ENCODE data around the gene EML3. TPM values are rescaled to one million over a fixed set of nuclear protein-coding genes. Genes with fewer than 3 reads are reported as not detected.

EML3 gene
- total and polyA plus RNA-seq, 2 of the 13 experiments (the other 11 are each of a cell fraction or from before 2014, with no cell fraction given), result 10.6 to 12.3 TPM

DNA sequence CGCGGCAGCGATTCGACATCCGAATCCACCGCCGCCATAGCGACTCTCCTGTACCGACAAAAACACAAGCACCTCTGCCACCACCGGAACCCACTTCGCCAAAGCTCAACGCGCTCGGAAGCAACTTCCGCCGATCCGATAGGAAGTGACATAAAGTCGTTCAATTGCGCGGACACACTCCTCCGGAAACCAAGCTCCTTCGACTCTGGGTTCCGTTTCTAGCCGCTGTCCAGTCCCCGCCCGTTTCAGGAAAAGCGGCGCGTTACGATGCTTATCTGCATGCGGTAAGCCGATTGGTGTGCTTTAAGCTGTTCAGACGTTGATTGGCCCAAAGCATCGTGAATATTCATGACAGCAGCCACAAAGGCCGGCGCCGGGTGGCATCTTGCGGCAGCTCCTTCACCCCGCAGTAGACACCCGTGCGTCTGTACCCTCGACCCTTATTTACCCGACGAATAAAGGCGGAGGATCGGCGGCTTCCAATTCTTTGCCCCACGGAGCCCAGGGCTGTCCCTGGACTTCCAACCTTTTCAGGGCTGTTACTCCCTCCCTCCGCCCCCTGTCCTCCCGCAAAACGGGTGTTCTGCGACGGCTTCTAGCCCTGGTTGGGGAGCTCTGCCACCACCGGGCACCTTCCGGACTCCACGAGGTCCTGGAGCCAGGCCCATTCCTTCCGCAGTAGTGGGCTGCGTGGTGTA lies 21.0 kb downstream of the EML3 start, which contains the start of gene TUT1 (continued):
- TF ChIP-seq, protein P1, sequence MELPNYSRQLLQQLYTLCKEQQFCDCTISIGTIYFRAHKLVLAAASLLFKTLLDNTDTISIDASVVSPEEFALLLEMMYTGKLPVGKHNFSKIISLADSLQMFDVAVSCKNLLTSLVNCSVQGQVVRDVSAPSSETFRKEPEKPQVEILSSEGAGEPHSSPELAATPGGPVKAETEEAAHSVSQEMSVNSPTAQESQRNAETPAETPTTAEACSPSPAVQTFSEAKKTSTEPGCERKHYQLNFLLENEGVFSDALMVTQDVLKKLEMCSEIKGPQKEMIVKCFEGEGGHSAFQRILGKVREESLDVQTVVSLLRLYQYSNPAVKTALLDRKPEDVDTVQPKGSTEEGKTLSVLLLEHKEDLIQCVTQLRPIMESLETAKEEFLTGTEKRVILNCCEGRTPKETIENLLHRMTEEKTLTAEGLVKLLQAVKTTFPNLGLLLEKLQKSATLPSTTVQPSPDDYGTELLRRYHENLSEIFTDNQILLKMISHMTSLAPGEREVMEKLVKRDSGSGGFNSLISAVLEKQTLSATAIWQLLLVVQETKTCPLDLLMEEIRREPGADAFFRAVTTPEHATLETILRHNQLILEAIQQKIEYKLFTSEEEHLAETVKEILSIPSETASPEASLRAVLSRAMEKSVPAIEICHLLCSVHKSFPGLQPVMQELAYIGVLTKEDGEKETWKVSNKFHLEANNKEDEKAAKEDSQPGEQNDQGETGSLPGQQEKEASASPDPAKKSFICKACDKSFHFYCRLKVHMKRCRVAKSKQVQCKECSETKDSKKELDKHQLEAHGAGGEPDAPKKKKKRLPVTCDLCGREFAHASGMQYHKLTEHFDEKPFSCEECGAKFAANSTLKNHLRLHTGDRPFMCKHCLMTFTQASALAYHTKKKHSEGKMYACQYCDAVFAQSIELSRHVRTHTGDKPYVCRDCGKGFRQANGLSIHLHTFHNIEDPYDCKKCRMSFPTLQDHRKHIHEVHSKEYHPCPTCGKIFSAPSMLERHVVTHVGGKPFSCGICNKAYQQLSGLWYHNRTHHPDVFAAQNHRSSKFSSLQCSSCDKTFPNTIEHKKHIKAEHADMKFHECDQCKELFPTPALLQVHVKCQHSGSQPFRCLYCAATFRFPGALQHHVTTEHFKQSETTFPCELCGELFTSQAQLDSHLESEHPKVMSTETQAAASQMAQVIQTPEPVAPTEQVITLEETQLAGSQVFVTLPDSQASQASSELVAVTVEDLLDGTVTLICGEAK (IDR thresholded peaks at IDR 0.05), result peak; percentile 97
- TF ChIP-seq, protein P1 (CRISPR knock-in tag; IDR thresholded peaks at IDR 0.05), result peak; percentile 58; the same call in 1 of the 2 replicates
- TF ChIP-seq STAT5B (CRISPR knock-in tag; IDR thresholded peaks at IDR 0.05) (no peak), TBL1XR1 (IDR thresholded peaks at IDR 0.05; ENCODE audit: borderline replicate concordance, low read length, partially characterized antibody) (peak; percentile 75), ZBTB38 (CRISPR knock-in tag; IDR thresholded peaks at IDR 0.05) (peak; percentile 97), NFRKB (IDR thresholded peaks at IDR 0.05) (no peak; the same call in 1 of the 2 replicates), SRF (IDR thresholded peaks at IDR 0.05; ENCODE audit: low read depth, low read length) (peak; percentile 71; the same call in 1 of the 2 replicates), RARG (CRISPR knock-in tag; IDR thresholded peaks at IDR 0.05; ENCODE audit: low read depth) (no peak), TBP (CRISPR knock-in tag; IDR thresholded peaks at IDR 0.05) (no peak), KAT8 (CRISPR knock-in tag; IDR thresholded peaks at IDR 0.05) (peak; percentile 98)
- TF ChIP-seq, protein P2, sequence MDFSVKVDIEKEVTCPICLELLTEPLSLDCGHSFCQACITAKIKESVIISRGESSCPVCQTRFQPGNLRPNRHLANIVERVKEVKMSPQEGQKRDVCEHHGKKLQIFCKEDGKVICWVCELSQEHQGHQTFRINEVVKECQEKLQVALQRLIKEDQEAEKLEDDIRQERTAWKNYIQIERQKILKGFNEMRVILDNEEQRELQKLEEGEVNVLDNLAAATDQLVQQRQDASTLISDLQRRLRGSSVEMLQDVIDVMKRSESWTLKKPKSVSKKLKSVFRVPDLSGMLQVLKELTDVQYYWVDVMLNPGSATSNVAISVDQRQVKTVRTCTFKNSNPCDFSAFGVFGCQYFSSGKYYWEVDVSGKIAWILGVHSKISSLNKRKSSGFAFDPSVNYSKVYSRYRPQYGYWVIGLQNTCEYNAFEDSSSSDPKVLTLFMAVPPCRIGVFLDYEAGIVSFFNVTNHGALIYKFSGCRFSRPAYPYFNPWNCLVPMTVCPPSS (IDR thresholded peaks at IDR 0.05), result no peak
- TF ChIP-seq, protein P3, sequence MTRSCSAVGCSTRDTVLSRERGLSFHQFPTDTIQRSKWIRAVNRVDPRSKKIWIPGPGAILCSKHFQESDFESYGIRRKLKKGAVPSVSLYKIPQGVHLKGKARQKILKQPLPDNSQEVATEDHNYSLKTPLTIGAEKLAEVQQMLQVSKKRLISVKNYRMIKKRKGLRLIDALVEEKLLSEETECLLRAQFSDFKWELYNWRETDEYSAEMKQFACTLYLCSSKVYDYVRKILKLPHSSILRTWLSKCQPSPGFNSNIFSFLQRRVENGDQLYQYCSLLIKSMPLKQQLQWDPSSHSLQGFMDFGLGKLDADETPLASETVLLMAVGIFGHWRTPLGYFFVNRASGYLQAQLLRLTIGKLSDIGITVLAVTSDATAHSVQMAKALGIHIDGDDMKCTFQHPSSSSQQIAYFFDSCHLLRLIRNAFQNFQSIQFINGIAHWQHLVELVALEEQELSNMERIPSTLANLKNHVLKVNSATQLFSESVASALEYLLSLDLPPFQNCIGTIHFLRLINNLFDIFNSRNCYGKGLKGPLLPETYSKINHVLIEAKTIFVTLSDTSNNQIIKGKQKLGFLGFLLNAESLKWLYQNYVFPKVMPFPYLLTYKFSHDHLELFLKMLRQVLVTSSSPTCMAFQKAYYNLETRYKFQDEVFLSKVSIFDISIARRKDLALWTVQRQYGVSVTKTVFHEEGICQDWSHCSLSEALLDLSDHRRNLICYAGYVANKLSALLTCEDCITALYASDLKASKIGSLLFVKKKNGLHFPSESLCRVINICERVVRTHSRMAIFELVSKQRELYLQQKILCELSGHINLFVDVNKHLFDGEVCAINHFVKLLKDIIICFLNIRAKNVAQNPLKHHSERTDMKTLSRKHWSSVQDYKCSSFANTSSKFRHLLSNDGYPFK (CRISPR knock-in tag; IDR thresholded peaks at IDR 0.05; ENCODE audit: borderline replicate concordance), result peak; percentile 87

All from HepG2 (cell line).